ENCODE results near the gene SERP2.

The SERP2 gene

DNA sequence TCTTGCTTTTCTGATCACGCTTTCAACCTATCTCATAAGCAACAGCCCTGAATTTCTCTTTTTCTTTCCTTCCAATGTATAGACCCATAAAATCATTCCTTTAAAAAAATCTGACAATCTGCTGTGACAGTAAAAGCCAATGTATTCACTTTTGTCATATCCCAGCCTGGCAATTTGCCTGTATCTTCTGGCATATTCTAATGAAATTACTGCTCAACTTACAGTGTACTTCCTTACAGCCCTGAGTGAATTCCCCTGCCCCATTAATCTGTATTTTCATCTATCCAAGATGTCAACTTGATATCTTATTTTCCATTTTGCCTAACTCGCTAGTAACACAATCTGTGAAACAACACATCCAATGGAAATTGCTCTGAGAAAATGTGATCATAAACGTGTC, 18.0 kb upstream of the SERP2 start:
- DNase-seq (ENCODE audit: low read depth in 2 of 2, low spot score in 1 of 2): no peak

DNA sequence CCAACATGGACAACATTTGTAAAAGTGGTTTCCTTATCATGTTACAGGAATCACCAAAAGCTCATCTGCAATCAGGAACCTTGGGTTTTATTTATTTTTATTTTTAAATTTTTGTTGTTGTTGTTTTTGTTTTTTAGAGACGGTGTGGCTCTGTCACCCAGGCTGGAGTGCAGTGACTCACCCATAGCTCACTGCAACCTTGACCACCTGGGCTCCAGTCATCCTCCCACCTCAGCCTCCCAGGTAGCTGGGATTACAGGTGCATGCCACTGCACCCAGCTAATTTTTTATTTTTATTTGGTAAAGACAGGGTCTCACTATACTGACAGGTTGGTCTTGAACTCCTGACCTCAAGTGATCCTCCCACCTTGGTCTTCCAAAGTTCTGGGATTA, 13.6 kb upstream of the SERP2 start:
- no peak for DNase-seq (ENCODE audit: low read depth in 2 of 2, low spot score in 1 of 2)

DNA sequence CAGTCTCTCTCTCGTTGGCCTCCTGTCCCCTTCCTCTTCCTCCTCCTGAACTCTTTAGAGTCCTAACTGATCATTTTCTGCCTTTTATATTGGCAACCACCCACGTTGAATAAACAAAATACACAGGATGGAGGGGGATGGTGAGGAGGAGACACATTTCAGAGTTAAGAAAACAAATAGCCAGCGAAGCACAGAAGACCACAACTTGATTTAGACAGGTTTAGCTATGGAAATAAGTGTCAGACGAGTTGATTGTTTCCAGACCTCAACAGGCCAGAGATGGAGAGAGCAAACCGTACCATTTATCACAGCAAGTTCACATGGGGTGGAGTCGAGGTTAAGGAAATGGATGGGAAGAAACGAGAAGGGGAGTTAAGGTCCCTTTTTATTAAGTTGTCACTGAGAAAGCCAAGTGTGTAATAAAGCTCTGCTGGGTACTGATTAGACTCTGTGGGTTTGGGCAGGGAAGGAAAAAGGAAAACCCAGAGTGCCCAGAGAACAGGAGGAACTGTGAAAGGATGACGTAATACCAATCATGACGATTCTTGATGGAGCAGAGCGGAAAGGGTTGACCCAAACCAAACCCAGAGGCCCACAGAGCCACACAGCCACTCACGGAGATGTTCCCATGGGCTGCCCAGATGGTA, 11.1 kb upstream of the SERP2 start:
- no peak for DNase-seq (ENCODE audit: low read depth in 2 of 2, low spot score in 1 of 2)

DNA sequence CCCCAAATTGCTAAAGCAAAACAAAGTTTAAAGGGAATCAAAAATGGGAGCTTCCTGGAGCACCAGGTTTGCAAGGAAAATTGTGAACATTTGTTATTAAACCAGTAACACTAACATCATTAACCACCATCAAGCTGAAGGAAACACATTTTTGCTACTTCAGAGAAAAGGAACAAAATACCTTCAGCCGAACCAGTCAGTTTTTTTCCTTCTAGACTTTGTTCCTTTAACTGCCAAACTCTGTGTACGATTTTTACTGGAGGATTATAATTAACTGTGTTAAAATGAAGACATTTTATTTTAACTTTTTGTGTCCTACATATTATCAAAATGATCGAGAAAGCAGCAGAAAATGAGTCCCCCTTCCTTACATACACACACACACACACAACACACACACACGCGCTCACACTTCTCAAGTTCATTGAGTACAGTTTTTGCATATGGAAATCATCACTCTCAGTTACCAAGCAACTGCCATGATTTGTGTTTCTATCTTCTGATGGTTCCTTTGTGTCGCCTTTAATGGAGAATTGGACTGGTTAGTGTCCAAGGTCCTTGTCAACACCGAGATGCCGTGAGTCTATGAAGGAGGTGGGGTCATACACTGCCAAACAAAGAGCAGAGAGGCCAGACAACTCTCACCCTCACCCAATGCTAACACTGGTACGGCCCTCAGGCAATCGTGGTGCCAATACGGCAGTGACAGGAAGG, 9.8 kb upstream of the SERP2 start:
- DNase-seq (ENCODE audit: low read depth in 2 of 2, low spot score in 1 of 2): no peak

DNA sequence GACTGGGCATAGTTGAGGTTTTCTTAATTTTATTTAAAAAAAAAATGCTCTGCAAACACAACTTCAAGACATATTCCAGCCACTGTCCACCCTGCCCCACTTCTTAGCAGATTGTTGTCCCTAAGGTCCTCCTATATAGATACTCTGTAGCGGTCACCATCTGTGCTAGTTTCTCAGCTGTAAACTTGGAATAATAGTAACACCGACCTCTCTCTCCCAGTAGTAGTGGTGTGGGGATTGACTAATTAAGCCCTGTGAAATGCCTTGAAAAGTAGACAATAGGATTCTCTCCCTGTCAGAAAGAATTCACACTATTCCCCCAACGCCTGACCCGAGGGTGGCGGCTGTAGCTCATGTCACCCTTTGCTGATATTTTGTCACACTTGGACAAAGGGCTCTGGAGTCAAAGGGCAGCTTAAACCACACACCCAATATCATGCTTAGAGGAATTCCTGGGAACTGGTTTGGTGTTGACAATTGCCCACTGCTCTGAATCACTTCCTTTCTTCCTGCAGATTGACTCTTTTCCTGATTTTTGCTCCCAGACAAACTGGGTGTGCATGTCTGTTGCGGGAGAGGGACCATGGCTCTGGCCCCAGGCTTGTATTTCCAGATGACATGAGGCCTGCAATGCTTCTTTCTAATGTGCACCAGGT, 9.2 kb upstream of the SERP2 start:
- no peak for DNase-seq (ENCODE audit: low read depth in 2 of 2, low spot score in 1 of 2)

DNA sequence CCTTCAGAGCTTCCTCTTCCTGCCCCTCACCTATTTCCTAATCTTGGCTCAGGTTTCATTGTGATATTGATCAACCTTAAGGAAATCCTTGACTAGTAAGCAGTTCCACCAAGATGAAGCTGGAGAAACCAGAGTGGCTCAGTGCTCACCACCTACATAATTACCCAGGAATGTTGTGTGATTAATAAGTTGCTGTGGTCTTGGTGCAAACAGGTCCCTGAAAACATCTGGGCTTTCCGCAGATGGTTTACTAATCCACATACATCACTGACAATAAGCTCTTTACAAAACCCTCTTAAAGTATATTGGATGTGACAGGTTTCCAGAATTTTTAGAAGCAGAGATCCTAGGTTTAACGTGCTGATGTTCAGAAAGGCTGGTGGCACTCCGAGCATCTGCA, 8.6 kb upstream of the SERP2 start:
- DNase-seq (ENCODE audit: low read depth in 2 of 2, low spot score in 1 of 2): no peak

DNA sequence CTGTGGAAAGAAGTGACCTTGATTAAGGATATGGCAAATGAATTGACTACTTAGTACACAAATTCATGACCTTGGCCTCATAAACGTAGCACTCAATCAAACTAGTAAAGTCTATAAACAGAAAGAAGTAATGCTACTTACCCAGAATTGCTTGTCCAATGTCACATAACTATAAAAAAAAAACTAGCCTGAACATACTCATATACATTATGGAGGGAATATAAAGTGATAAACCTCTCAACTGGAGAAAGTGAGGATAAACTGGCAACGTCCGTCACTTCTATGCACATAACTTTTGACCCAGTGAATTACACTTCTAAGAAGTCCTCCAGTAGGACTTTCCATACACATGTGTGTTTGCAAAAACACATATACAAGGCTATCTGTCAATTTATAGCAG, 7.7 kb upstream of the SERP2 start:
- no peak for DNase-seq (ENCODE audit: low read depth in 2 of 2, low spot score in 1 of 2)

DNA sequence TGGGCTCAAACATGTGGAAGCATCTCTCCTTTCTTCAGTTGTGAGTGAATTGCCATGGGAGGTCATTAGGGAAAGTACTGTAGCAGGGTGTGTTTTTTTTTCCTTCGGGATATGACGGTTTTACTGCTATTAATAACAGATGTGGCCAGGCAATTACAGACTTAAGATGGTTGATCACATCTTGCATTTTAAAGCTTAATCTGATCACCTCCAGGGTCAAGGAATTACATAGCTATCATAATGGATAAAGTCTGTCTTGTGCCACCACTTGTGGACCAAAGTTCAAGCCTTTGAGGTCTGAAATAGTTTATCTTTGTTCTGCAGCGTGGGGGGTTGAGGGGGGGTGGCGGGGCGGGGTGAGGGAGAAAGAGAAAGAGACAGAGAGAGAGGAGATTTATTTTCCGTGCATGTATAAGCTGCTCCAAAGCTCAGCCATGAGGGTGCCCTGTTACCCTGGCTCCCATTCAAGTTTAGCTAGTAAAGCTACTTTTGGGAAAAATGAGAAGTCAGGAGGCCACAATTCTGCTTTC, 5.5 kb upstream of the SERP2 start:
- DNase-seq (ENCODE audit: low read depth in 2 of 2, low spot score in 1 of 2): no peak

DNA sequence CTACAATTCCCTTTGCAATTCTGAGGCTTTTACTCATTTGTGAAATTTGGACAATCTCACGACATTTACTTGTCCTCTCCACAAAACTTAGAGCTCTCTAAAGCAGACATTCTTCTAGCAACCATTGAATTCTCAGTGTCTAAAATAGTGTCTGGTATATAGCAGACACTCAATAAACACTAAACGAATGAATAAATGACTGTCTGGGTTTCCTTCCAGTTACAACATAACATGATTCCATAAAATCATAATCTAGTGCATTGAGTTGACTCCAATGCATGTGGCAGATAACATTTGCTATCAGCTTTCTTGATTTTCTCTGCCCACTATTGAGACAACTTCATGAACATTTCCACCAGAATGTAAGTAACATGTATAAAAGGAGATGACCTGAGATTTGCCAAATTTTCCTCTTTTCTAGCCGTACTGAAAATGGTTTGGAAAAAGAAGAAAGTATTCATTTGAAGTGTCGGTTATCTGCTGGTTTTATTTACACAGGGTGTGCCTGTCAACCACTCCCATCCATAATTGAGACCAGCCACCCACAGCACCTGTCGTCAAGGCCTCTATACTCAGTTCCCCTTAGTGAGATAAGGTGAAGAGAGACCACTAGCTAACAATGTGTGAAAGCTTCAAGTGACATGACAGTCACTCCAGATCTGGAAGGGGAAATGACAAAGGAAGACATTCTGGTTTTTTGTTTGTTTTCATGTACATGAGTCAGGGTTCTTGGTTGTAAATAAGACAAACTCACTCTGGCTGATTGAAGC, 4.8 kb upstream of the SERP2 start:
- DNase-seq (ENCODE audit: low read depth in 2 of 2, low spot score in 1 of 2): no peak

DNA sequence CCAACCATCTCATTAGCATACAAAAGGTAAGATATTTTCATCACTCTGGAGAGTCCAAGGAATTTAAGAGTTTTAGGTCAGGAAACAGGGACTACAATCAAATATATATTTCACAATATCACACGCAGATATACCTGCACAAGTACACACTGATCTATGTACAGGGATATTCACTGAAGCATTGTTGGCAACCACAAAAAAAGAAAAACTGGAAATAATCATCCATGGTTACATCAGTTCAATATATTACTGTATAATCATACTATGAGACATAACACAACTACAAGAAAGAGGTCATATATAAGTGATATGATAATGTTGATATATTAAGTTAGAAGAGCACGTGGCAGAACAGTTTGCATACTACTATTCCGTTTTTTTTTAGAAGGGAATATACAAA, 2.2 kb upstream of the SERP2 start:
- no peak for DNase-seq (ENCODE audit: low read depth in 2 of 2, low spot score in 1 of 2)

DNA sequence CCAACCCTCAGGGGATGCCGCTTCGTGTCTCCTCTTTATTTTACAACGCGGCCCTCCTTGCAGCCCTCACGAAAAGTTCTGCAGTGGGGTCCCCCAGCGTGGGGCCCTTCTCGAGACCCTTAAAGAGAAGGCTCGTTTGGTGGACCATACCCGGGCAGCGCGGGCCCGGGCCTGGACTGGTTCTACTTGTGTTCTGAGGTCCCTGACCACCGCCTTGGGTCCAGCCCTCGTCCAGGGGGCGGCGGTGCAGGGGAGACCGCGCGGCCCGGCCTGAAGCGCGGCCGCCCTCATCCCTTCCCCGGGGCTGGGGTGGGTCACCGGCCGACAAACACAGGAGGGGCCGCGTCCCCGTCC, 400 bp upstream of the SERP2 start:
- DNase-seq (ENCODE audit: low read depth in 2 of 2, low spot score in 1 of 2): no peak

DNA sequence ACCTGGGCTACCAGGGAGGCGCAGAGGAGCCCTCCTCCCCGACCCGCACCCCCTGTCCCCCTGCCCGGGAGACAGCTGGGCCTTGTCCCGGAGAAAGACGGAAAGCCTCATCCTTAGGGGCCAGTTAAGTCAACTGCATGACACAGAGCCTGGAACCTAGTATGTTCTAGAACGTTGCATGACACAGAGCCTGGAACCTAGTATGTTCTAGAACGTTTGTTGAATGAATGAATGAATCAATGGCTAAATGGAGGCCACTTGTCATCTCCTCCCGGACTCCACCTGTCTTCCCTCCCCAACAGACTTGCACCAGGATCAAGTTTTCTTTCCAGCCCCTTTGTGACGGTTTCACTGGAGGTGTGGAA, 706 bp downstream of the SERP2 start:
- no peak for DNase-seq (ENCODE audit: low read depth in 2 of 2, low spot score in 1 of 2)

DNA sequence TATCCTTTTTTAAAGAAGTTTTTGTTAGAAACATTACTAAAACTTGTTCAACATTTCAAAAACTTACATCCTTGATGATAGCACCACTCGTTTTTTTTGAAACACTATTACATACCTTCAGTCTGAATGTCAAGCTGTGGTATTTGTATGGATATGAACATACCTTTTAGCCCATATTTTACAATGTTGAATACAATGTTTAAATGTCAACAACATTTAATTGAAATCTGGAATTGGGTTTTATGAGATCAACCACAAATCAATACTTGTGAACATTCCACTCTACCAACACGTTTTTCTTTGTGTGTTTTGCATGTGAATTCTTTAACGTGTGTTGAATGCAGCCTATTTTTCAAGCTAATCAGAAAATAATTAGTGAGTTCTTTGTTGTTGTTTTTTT, 4.7 kb downstream of the SERP2 start:
- no peak for DNase-seq (ENCODE audit: low read depth in 2 of 2, low spot score in 1 of 2)

DNA sequence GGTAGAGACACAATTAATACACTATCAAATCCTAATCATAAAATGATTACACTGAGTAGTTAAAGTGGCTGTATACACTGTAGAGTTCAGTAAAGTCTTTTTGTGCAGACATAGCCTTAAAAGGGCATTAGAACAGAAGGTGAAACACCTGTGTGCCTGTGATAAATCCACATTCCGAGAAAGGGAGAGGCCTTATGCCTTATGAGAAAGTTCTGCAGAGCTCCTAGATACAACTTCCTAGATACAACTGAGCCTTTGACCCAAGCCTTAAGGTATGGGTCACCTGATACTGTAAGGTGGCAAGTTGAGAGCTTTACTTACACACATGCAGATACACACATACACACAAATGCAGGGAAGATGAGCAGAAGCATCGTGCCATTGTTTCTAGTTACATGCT, 6.3 kb downstream of the SERP2 start:
- no peak for DNase-seq (ENCODE audit: low read depth in 2 of 2, low spot score in 1 of 2)

DNA sequence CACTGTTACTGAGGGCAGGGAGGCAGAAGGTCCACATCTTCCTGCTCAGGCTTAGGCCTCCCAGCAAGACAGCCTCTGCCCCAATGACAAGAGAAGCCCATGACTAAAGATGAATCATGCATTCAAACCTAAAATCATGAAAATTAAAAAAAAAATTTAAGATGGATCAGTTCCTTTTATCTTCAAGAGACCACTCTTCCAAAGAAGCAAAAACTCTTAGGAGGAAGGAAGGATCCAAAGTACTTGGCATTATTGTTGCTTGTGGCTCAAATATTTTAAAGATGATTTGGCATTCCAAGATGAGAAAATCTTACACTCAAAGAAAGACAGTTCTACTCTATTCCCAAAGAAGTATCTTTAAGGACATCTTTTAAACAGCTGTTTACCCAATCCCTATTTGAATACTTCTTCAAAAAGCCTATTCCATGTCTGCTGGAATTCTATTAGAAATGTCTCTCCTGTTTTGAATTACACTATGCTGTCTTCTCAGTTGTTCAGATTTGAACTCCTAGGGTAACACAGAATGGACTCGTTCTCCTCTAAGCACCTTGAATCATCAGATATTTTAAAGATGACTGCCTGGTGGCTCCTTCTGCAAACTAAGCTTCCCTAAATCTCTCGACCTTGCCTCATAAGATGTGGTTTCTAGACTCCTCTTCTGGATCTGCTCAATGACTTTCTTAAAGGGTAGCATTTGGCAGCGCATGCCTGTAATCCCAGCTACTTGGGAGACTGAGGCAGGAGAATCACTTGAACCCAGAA, 7.0 kb downstream of the SERP2 start:
- no peak for DNase-seq (ENCODE audit: low read depth in 2 of 2, low spot score in 1 of 2)

DNA sequence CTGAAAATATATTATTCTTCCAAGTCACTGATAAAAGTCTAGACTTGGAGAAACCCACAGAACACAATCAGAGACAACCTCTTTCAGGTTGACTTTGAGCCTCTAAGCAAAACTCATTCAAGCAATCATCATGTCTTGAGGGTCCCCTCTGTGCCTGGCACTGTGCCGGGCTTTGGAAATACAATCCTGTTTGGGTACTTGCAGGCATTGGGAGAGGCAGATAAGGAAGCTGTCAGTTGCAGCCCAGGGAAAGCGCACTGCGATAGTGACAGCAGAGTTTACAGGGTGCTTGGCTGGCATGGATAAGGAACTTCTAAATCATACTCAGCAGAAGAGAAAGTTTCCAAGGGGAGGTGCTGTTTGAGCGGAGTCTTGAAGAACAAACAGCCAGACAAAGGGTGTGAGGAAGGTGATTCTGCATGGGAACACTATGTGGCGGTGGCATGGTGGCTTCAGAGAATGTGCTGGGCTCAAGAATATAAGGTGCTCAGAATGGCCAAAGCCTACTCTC, 9.1 kb downstream of the SERP2 start:
- no peak for DNase-seq (ENCODE audit: low read depth in 2 of 2, low spot score in 1 of 2)

DNA sequence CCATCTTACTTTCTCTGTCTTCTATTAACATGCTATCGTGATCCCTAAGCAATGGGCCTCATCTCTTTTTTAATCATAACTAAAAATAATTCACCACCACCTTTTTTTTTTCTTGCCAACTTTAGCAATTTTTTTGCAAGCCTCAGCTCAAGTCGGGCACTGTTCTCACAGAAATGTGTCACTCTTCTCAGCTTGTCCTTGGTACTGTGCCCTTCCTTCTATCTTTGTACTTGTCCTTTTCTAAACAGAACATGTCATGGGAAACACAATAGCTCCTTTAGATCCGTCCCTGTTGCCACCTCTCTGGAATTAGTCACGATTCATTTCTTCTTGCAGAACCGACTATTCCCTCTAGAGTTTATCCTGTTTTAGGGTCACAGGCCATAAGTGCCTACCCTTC, 10.3 kb downstream of the SERP2 start:
- DNase-seq (ENCODE audit: low read depth in 2 of 2, low spot score in 1 of 2): no peak

DNA sequence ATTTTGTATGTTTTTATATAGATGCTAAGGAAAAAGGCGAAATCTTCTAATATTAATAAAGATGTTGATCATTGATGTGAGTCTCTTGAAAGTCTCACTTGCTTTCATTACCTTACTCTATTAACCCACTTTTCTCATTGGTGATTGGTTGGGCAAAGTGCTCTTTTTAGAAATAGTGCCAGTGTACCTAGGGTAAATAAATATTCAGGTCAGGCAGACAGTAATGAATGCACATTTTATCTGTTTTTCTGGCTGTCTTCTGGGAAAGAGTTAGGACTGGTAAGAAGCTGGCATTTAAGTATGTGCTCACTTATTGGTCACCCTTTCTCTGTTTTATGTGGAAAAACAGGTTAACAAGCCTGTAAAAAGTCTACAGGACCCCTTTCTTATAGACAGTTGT, 11.2 kb downstream of the SERP2 start:
- no peak for DNase-seq (ENCODE audit: low read depth in 2 of 2, low spot score in 1 of 2)

DNA sequence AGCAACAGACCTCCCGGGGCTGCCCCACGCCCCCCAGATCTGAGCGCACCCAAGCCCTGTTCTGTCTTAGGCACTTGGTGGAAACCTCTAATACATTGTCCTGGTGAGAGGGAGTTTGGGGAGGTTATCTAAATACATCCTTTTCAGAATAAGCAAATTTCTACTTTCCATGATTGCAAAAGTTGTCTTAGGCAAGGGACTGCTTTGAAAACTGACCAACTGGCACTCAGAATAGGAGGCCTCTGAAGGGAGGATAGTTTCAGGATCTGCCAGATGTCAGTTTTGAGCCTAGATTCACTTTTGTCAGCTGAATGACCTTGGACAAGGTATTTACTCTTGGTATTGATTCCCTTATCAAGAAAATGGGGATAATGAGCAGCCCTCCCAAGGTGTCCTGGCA, 11.8 kb downstream of the SERP2 start:
- DNase-seq (ENCODE audit: low read depth in 2 of 2, low spot score in 1 of 2): no peak

DNA sequence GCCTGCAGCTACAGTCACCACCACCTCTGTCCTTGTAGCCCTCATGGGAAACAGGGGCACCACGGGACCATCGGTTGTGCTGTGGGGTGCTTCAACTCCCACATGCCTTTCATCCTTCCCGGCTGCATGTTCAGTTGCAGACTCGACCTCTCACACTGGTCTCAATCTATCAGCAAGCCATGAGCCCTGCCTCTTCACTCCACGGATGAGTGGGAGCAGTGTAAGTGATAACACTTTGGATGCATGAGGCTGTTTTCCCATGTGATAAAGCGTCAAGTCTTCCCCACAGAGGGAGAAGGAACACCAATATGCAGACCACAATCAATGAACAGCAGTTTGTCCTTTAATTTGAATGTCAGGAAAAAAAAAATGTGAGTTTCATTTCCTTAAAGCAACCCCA, 12.2 kb downstream of the SERP2 start:
- DNase-seq (ENCODE audit: low read depth in 2 of 2, low spot score in 1 of 2): no peak

All from stimulated activated CD8-positive, alpha-beta memory T cell treated with anti-CD3 and anti-CD28 coated beads, Interleukin-4, amount 100 ng/mL, for 1 hour (primary cell).